22Rv1 (cell line): Measurements from ENCODE around the gene KLF6.

Source experiments
- H3K27ac ChIP-seq: fragments of 450-650 bp; 2 replicates; pipeline ENCODE4 v1.5.1; 2017
- ZFX ChIP-seq: fragments of 450-650 bp; IDR thresholded peaks from 2 replicates; pipeline ENCODE4 v1.6.1; 2017; ENCODE audit warnings: antibody characterized with exemption, borderline replicate concordance
- TF ChIP-seq, protein P1 (sequence below): fragments of 450-650 bp; IDR thresholded peaks from 2 replicates; pipeline ENCODE4 v1.5.1; 2017; ENCODE audit warnings: mild to moderate bottlenecking

The KLF6 gene

DNA sequence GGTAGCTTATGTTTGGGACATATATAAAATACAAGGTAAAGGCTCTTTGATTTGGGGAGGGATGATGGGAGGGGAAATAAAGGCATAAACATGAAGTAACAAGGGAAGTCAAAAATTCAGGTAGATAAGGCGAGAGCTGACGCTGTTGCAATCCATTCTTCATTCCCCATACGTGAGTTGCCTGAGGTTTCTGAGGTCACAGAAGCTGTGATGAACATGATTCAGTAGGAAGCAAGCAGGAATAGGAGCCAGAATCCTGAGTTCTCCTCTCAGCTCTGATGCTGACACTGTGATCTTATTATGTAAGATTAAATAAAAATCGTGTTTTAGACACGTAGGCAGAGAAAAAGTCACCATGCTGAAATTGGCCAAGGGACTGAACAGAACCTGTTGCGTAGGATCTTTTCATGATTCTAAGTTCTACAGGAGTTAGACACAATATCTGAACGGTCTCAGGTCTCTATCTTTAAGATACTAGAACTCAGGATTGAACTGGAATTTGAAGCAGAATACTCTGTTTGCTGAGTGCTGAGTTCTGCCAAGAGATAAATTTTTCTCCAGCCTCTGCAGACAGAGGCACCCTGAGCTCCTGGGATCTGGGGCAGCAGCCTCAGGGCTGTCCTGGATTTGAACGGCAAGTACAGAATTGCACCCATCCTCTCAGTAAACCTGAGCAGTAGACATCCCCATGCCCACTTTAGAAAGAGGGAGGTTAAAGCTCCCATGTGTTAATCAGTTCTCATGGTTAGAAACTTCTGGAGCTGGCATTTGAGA is 21.0 kb downstream of the KLF6 start:
- H3K27ac ChIP-seq: no peak overlapping the region
- TF ChIP-seq, protein P1, sequence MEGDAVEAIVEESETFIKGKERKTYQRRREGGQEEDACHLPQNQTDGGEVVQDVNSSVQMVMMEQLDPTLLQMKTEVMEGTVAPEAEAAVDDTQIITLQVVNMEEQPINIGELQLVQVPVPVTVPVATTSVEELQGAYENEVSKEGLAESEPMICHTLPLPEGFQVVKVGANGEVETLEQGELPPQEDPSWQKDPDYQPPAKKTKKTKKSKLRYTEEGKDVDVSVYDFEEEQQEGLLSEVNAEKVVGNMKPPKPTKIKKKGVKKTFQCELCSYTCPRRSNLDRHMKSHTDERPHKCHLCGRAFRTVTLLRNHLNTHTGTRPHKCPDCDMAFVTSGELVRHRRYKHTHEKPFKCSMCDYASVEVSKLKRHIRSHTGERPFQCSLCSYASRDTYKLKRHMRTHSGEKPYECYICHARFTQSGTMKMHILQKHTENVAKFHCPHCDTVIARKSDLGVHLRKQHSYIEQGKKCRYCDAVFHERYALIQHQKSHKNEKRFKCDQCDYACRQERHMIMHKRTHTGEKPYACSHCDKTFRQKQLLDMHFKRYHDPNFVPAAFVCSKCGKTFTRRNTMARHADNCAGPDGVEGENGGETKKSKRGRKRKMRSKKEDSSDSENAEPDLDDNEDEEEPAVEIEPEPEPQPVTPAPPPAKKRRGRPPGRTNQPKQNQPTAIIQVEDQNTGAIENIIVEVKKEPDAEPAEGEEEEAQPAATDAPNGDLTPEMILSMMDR: no peak
- TF ChIP-seq ZFX: no peak

DNA sequence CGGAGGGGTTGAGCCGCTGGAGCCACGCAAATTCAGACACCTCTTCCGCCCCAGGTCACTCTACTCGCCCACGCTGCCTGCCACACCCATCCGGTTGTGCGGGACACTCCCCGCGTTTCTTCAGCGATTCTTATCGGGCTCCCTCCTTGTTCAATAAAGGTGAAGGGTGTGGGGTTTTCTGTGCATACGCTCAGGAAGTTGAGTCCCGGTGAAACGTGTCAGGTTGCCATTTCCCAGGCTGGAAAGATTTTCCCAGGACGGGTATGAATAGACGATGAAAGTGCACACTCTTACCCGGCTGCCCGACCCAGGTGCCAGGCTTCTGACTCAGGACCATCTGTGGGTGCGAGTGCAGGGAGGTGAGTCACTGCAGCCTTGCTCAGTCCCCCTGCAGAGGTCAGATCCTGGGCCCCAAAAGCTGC is 22.0 kb downstream of the KLF6 start:
- TF ChIP-seq ZFX: no peak
- TF ChIP-seq, protein P1: no peak
- no peak overlapping the region for H3K27ac ChIP-seq

DNA sequence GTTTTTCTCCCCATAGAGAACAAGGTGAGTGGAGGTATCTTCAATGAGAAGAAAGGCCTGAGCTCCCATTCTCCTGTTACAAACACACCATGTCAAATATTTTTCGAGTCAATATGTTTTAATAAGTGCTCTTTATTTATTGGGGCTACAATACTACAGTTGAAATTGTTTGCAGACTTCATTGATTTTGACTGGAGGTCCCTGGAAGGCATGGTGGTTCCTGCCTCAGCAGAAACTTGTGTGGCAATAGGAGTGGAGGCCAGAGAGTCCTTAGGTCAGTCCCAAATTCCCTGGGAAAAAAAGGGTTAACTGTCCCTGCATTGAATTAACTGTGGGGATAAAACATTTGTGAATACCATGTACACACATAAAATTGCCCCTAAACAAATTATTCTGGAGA is 22.7 kb downstream of the KLF6 start:
- H3K27ac ChIP-seq: no peak overlapping the region
- TF ChIP-seq, protein P1: no peak
- TF ChIP-seq ZFX: no peak

DNA sequence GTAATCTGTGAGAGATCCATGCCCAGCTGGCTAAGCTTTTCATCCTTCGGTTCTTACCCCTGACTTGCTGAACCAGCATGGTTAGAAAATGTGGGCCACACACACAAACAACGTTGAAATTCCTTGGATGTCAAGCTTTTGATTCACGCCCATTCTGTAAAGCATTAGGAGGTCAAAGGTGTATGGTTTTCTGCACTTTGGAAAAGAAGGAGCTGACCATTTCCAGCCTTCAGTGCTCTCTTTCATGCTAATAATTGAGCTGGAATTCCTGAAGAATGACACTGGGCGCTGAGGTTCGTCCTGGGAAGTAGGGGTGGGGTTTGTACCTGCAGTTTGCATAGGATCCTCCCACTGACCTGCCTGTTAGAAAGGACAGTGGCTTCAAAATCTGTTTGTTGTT is 23.1 kb downstream of the KLF6 start:
- TF ChIP-seq, protein P1: no peak
- no peak for TF ChIP-seq ZFX

DNA sequence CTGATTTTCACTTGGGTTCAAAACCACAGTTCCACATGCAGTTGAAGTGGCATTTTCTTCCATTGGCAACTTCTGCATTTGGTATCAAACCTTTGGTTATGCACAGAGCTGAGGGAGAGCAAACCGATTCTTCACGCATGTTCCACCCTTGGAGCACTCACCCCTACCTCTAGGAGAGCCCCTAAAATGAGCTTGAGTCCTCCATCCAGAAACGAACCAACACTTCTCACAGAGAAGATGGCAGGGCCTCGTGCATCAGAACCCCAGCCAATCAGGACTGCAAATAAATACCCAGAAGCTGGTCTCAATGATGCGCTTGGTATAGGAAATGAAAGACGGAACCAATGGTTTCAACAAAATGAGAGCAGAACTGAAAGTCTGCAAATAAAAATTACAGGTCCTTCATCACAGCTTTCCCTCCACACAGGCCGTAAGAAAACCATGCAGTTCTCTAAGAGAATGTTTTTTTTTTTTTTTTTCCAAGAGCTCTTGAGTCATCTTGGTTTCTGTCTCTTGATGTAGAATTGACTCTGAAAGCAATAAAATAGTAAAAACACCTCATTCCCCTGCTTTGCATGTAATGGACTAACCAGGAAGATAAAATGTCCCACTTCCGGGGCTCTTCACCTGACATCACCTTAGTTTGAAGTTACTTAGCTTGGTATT is 23.9 kb downstream of the KLF6 start:
- no peak for TF ChIP-seq ZFX
- TF ChIP-seq, protein P1: no peak
- H3K27ac ChIP-seq: no peak overlapping the region

More for the DNA sequence above, 23.1 kb downstream of the KLF6 start:
- H3K27ac ChIP-seq: no peak overlapping the region

DNA sequence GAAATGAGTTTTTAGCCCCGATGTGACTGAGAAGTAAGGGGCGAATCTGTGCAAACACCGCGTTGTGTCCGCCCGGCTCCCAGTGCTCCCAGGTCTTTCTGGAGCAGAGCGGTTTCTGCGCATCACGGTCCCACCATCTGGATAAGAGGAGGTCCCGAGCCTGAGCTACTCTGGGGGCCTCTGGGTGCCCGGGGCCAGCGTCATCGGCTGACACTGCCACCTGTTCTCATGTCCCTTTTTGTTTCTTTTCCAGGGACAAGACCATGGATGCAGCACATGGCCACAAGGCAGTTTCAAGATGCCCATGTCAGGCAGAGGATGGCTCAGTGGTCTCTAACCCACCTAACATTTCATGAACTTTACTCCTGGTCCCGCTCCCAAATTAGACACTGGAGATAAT is 24.9 kb downstream of the KLF6 start:
- TF ChIP-seq, protein P1: no peak
- TF ChIP-seq ZFX: no peak
- no peak overlapping the region for H3K27ac ChIP-seq

DNA sequence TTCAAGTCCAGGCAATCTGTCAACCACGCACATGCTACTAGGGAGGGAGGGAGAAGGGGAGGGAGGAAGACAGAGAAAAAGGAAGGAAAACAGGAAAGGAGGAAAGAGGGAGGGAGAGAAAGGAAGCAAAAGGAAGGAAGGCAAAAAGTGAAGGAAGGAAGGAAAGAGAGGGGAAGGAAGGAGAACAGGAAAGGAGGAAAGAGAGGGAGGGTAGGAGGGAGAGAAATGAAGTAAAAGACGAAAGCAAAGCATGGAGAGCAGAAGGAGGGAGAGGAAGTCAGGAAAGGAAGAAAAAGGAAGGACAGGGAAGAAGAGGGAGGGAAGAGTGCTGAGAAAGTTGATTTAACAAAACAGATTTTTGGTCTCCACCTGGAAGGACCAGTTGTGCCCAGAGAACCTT is 25.6 kb downstream of the KLF6 start:
- TF ChIP-seq, protein P1: no peak
- TF ChIP-seq ZFX: no peak
- H3K27ac ChIP-seq: no peak overlapping the region
